ENCODE results near the gene ASS1. TPM values are rescaled to one million over a fixed set of nuclear protein-coding genes. Genes with fewer than 3 reads are reported as not detected.

The ASS1 gene
- total RNA-seq, 1 experiment from 2014 or later = 5.8 TPM

- H3K27me3 ChIP-seq (replicated peaks; ENCODE audit: insufficient read depth, low read depth, low read length, poor library complexity) = no peaks in the 10 kb centered on the region
- no peak overlapping the region for H3K27ac ChIP-seq (ENCODE audit: low read depth, low read length, poor library complexity, severe bottlenecking)
- DNase-seq (ENCODE audit: low spot score) = no peak
- CTCF ChIA-PET = no interaction called here
- H3K9me3 ChIP-seq (ENCODE audit: low read depth, low read length, poor library complexity, severe bottlenecking) = no peaks in the 10 kb centered on the region
- POLR2A ChIA-PET (ENCODE audit: low non-redundant PET) = no interaction called here
- no peaks in the 10 kb centered on the region for H3K36me3 ChIP-seq (ENCODE audit: insufficient read depth, low read length, poor library complexity, severe bottlenecking)
- H3K4me3 ChIP-seq (ENCODE audit: low read depth, low read length, poor library complexity, severe bottlenecking) = no peak overlapping the region
- intact Hi-C loops (cut with micrococcal nuclease; ENCODE audit: unreplicated experiment) = no loop called here
- no TSS peak for BruUV-seq (replicated peaks)
- TF ChIP-seq CTCF (conservative IDR thresholded peaks at IDR 0.05; ENCODE audit: low read depth, low read length) (no peak), EZH2 (IDR thresholded peaks at IDR 0.05; ENCODE audit: borderline replicate concordance, low read depth, low read length, poor library complexity, severe bottlenecking) (no peak)
- no peaks in the 10 kb centered on the region for H3K4me1 ChIP-seq (ENCODE audit: insufficient read depth, low read length, poor library complexity, severe bottlenecking)
Observed at GRCh38 chr9:130508218-130508617, 63.5 kb downstream of the ASS1 start.

DNA sequence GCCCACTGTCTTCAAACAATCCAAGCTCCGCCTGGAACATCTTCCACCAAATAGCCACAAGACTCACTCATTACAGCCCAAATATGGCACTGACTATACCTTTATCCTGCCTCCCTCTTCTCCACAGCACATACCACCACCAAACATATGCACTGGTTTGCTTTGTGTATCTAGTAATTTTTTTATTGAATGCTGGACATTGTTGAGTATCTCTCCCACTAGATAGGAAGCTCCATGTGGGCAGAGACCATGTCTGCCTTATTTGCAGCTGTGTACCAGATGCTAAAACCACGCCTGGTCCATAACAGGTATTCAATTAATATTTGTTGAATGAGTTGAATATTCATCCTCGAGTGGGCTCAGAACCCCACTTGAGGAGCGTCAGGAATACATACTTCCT lies 67.4 kb downstream of the ASS1 start:
- no TSS peak for BruUV-seq (replicated peaks)
- ChIA-PET POLR2A (ENCODE audit: low non-redundant PET) (no interaction called here), CTCF (no interaction called here)
- Histone ChIP-seq H3K4me1 (ENCODE audit: insufficient read depth, low read length, poor library complexity, severe bottlenecking) (no peaks in the 10 kb centered on the region), H3K27me3 (replicated peaks; ENCODE audit: insufficient read depth, low read depth, low read length, poor library complexity) (no peaks in the 10 kb centered on the region), H3K36me3 (ENCODE audit: insufficient read depth, low read length, poor library complexity, severe bottlenecking) (no peaks in the 10 kb centered on the region), H3K27ac (ENCODE audit: low read depth, low read length, poor library complexity, severe bottlenecking) (no peak overlapping the region), H3K9me3 (ENCODE audit: low read depth, low read length, poor library complexity, severe bottlenecking) (no peaks in the 10 kb centered on the region), H3K4me3 (ENCODE audit: low read depth, low read length, poor library complexity, severe bottlenecking) (no peak overlapping the region)
- DNase-seq (ENCODE audit: low spot score) = no peak
- TF ChIP-seq EZH2 (IDR thresholded peaks at IDR 0.05; ENCODE audit: borderline replicate concordance, low read depth, low read length, poor library complexity, severe bottlenecking) = no peak
- TF ChIP-seq CTCF (conservative IDR thresholded peaks at IDR 0.05; ENCODE audit: low read depth, low read length) = no peak
- intact Hi-C loops (cut with micrococcal nuclease; ENCODE audit: unreplicated experiment) = no loop called here

GRCh38 chr9:130513078-130513477 lies 68.3 kb downstream of the ASS1 start:
- DNase-seq (ENCODE audit: low spot score) = no peak
- Histone ChIP-seq H3K27me3 (replicated peaks; ENCODE audit: insufficient read depth, low read depth, low read length, poor library complexity) (no peaks in the 10 kb centered on the region), H3K27ac (ENCODE audit: low read depth, low read length, poor library complexity, severe bottlenecking) (no peak overlapping the region), H3K4me3 (ENCODE audit: low read depth, low read length, poor library complexity, severe bottlenecking) (no peak overlapping the region), H3K4me1 (ENCODE audit: insufficient read depth, low read length, poor library complexity, severe bottlenecking) (no peaks in the 10 kb centered on the region), H3K9me3 (ENCODE audit: low read depth, low read length, poor library complexity, severe bottlenecking) (no peaks in the 10 kb centered on the region), H3K36me3 (ENCODE audit: insufficient read depth, low read length, poor library complexity, severe bottlenecking) (no peaks in the 10 kb centered on the region)
- ChIA-PET CTCF (no interaction called here), POLR2A (ENCODE audit: low non-redundant PET) (no interaction called here)
- no TSS peak for BruUV-seq (replicated peaks)
- TF ChIP-seq EZH2 (IDR thresholded peaks at IDR 0.05; ENCODE audit: borderline replicate concordance, low read depth, low read length, poor library complexity, severe bottlenecking) (no peak), CTCF (conservative IDR thresholded peaks at IDR 0.05; ENCODE audit: low read depth, low read length) (no peak)
- intact Hi-C loops (cut with micrococcal nuclease; ENCODE audit: unreplicated experiment) = no loop called here
